Inferior parietal cortex (tissue), 1 donor: ENCODE results near the gene GK.
"Not testable (repeated sequence)": the region's sequence is repeated elsewhere in the genome, so short reads cannot be mapped to it uniquely, and the experiment has no call there.

Experiments used
- DNase-seq: peaks from one replicate; pipeline ENCODE4 v3.0.0-alpha.2; 2016; ENCODE audit errors: extremely low spot score

The GK gene

DNA sequence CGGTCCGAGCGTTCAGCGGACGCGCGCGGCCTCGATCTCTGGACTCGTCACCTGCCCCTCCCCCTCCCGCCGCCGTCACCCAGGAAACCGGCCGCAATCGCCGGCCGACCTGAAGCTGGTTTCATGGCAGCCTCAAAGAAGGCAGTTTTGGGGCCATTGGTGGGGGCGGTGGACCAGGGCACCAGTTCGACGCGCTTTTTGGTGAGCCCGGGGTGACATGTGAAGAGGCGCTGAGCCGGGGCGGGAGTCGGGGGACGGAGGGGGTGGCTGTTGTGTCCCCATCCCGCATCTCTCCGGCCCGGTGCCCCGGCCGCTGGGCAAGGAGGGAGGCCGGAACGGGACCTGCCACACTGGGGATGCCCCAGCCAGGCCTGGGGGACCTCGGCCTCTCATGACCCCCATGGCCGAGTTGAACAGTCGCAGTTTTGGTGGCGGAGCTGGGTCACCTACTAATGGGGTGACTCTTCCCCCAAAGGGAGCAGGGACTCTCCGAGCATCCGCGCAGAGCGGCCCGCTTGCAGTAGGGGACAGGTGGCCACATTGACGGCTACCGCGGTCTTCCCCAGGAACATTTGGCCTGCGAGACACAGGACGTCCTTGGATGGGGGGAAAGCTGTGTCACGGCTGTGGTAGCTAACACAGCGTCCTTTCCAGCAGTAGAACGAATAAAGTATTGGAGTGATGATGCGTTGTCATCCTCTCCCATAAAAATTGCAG is at the start of gene GK:
Gene GK (plus strand): TSS at position 9 of the 717 bp plus-strand sequence. CDS start 115 bp downstream, at position 124.
- no peak for DNase-seq

DNA sequence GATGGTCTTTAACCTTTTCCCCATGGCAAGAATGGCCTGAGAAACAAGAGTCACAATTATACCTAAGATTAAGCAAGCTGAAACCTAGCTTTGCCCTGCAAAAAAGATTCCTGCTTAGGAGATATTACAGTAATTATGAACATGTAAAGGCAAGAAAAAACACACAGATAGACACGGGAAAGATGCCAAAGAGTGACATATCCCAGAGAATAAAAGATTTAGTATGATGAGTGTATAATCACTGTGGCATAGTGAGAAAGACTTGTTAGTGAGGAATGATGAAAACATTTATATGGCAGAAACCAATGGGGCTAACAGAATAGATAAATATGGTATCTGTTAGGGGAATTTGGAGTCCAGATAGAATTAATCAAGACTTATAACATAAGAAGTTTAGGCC is 46.1 kb upstream of the GK start:
- DNase-seq, result no peak

DNA sequence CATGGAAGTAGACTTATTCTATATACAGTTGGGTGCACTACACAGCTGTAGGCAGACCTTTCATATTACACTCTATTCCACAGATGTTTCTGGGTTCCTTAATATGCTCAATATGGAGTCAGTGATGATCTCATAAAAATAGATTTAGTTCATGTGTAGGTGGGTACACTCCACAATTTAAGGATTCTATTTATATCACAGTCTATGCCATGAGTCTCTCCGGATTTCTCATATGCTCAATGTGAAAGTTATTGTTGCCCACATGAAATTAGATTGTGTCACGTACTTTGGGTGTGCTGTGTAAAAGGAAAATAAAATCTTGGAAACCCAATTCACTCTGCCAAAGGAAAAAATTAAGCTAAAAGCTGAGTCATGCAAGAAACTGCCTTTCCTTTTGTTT is 43.2 kb upstream of the GK start:
- no peak for DNase-seq

DNA sequence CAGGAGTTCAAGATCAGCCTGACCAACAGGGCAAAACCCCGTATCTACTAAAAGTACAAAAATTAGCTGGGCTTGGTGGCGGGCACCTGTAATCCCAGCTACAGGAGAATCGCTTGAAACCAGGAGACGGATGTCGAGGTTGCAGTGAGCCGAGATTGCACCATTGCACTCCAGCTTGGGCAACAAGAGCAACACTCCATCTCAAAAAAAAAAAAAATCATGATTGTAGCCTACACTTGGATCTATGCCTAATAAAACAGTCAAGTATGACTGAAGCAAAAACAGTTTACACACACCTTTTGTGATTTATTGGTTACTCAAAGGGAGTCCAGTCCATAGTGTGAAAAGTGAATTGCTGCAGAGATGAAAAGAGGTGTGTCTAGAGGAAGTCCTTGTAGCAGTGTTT is 41.0 kb upstream of the GK start:
- DNase-seq, result no peak

DNA sequence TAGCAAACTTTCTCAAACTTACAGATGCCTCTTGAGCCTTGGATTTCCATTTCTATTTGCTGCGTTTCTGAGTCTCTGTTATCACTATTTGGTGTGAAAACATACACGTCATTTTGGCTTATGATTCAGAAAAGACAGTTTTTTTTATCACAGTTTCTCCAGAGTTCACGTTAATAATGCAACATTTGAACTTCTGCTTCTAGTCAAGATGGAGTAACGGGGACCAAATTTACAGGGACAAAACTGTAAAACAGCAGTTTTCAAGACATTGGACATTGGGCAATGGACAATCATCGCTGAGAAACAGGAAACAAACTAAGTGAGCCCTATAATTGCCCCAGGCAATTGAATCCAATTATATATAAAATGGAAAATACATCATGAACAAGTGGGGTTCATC is 39.5 kb upstream of the GK start:
- DNase-seq, result no peak

DNA sequence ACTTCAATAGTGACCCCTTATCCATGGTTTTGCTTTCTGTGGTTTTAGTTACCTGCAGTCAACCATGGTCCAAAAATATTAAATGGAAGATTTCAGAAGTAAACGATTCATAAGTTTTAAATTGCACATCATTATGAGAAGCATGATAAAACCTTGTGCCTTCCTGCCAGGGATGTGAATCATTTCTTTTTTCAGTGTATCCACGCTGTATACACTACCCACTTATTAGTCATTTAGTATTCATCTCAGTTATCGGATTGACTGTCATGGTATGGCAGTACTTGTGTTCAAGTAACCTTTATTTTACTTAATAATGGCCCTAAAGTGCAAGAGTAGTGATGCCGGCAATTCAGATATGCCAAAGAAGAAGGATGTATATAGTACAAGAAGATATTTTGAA is 38.0 kb upstream of the GK start:
- DNase-seq, result no peak

DNA sequence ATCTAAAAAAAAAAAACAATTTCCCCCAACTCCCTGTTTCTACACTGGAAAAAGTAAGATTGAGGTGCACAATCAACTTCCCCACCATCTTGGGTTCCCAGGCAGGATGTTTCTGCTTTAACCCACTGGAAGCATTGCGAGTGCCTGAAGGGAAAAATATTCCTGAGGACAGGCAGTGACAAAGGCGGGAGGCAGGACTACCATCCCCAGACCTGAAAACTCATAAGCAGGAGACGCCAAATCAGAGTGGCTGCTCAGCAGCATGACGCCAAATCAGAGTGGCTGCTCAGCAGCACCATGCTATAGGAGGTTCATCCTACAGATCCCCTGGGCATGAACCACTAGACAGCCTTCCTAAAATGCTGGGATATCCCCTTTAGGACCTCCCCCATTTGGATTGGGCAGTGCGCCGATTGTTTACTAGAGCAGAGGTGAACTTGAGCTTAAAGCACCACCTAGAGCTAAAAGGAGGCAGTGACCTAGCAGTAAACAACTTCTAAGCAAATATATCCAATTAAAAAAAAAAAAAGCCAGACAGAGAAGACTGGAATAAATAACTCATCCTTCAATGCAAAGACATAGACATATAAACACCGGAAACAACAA is 35.0 kb upstream of the GK start:
- no peak for DNase-seq

DNA sequence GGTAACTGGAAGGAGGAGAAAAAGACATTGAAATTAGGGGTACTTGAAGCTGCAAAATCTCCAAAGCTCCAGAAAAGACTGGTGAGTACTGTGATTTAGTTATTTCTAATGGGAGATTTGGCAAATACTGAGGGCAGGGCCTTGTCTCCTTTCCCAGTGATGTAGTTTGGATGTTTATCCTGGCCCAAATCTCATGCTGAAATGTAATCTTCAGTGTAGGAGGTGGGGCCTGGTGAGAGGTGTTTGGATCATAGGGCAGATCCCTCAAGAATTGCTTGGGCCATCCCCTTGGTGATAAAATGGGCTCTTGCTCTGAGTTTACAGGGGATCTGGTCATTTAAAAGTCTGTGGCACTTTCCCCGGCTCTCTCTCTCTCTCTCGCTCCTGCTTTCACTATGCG is 33.1 kb upstream of the GK start:
- DNase-seq, result no peak

DNA sequence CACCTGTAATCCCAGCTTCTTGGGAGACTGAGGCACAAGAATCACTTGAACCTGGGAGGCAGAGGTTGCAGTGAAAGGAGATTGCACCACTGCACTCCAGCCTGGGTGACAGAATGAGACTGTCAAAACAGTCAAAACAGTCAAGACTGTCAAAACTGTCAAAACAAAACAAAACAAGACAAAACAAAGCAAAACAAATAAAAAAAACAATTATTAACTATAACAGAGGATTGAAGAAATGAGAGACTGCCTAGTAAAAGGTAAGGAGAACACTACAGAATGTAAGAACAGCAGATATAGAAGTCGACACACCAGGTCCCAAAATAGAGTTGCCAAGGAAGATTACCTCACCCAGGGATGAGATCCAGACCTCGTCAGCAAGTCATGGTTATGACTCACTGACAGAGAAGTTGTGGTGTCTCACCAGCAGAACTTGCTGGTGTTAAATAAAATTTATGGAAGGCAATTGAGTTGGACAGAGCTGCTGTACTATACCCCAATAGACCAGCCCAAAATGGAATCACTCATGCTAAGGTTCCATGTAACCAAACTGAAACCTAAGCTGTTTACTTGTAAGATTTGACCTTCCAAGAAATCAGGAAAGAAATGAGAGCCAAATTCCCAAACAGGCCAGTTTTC is 32.1 kb upstream of the GK start:
- DNase-seq, result no peak

DNA sequence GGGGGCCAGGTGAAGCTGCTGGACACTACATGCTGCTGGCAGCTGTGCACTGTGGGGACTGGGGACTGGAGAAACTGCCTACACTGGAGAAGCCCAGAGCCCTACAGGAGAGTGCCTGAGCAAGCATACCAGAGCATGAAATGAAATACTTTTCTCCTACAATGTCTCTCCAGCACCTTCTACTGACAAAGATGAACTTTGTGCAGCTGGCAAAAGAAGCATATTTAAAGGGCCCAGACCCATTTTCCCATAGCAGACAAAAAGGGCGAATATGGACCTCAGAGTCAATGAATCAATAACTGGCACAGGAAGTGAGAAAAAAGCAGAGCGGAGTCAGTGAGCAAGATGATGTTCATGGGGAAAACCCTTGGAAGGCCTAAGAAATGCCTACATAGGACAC is 30.9 kb upstream of the GK start:
- DNase-seq, result no peak

DNA sequence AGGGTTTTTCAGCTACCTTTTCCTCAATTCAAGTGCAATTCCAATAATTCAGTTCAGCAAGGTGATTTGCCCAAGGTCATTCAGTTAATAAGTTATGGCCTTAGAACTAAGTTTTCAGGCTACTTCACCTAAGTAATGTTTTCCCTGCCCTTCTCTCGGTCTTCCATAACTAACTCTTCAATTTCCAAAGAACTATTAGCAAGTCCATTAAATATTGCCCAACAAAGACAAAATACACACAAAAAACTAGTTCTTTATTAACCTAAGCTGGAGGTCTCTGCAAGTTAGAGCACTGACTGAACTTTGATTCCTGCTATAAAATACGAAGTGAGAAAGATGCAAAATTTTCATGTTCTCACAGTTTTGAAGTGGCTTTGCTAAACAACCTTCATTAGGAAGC is 26.8 kb upstream of the GK start:
- DNase-seq, result no peak

DNA sequence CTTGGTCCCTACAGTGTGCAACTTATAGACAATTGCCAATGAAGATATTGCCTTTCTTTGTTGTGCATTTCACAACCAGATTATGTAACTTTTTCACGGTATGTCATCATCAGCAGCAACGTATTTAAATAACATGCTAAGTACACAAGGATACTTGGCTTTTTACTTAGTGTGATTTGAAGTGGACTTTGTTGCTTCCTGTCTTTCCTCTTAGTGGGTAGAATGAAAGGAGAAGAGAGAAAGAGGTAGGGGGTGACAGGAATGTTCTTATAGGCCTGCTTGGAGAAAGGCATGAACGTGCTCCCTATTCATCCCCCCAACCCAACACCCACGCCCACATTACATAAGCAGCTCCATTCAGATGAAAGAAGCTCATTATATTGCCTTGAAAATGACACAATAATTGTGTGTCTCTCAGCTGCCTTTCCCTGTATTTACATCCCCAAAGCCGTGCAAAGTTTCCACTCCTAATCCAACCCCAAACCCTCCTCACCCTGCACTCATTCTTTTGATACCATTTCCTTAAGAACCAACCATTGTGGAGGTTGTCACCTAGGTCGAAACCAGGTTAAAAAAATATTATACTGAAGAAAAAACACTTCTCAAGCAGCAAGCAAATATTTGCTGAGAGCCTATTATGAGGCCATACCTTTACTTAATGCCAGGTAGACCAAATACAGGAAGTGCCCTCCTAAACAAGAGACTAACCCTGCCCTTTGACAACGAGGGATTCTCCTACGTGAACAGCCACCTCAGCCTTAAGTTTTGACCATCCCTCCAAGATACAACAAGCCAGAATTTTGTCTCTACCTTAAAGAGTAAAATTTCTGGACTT is 25.2 kb upstream of the GK start:
- no peak for DNase-seq

DNA sequence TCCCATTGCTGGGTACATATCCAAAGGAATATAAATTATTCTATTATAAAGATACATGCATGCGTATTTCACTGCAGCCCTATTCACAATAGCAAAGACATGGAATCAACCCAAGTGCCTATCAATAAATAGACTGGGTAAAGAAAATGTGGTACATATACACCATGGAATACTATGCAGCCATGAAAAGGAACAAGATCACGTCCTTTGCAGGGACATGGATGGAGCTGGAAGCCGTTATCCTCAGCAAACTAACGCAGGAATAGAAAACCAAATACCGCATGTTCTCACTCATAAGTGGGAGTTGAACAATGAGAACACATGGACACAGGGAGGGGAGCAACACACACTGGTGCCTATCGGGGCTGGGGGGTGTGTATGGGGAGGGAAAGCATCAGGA is 19.2 kb upstream of the GK start:
- DNase-seq, result not testable (repeated sequence)

DNA sequence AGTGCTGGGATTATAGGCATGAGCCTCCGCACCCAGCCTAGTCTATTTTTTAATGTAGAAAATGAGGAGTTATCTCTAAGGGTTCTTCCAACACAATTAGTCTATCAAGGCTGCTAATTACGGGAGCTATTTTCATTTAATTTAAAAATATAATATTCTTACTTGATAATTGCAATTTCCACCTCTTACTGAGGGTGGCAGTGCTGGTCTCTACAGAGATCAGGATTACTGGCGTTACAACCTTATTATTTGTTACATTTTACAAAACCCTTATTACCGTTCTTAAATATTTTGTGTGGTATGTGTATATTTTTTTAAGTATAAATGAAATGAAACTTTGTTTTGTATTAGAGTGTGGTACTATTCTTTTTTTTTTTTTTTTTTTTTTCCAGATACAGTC is 17.6 kb upstream of the GK start:
- DNase-seq, result no peak

DNA sequence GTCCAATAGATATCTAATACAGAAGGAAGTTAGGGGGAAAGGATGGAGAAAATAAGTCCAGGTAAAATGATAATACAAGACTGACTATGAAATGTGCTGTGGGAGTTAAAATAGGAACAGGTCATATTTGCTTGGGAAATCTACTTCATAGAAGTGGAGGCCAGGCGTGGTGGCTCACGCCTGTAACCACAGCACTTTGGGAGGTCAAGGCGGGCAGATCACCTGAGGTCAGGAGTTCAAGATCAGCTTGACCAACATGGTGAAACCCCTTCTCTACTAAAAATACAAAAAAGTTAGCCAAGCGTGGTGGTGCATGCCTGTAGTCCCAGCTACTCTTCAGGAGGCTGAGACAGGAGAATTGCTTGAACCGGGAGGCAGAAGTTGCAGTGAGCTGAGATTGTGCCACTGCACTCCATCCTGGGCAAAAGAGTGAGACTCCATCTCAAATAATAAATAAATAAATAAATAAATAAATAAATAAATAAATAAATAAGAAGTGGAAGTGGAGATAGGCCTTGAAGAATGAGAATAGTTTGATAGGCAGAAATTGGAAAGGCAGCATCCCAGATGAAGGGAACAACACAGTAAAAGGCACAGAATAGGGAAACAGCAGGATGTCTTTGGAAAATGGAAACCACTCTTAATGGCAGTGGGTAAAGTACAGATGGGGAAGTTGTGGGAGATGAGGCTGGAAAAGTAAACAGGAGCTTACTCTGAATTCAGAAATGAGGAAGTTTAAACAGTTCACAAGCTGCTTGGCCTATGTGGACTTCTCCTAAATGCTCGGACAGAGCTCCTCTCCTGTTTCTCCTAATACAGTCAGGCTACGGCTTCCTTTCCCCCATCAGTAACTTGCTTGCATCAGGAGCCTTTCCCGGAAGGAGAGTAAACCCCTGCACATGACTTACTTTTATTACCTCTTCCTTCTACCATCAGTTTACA is 15.1 kb upstream of the GK start:
- DNase-seq, result no peak

DNA sequence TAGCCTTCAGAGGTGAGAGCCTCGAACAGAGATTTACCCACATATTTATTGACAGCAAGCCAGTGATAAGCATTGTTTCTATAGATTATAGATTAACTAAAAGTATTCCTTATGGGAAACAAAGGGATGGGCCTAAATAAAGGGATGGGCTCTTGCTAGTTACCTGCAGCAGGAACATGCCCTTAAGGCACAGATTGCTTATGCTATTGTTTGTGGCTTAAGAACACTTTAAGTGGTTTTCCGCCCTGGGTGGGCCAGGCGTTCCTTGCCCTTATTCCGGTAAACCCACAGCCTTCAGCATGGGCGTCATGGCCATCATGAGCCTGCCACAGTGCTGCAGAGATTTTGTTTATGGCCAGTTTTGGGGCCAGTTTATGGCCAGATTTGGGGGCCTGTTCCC is 13.5 kb upstream of the GK start:
- DNase-seq, result not testable (repeated sequence)

DNA sequence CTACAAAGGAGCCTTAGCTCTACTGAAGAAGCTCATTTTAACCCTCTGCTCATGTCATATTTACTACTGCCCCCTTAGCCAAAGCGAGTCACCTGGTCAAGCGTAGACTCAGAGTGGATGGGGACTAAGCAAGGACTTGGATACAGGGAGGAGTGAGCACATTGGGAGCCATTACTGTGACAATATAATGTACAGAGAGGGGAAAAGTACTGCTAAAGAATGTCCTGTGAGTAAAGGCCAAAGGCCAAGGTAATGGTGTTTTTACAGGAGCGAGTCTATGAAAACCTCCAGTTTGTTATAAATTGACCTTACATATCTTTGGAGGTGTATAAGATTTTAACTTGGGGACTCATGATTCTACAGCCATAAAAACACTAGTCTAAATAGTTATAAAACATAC is 10.6 kb upstream of the GK start:
- DNase-seq, result no peak

DNA sequence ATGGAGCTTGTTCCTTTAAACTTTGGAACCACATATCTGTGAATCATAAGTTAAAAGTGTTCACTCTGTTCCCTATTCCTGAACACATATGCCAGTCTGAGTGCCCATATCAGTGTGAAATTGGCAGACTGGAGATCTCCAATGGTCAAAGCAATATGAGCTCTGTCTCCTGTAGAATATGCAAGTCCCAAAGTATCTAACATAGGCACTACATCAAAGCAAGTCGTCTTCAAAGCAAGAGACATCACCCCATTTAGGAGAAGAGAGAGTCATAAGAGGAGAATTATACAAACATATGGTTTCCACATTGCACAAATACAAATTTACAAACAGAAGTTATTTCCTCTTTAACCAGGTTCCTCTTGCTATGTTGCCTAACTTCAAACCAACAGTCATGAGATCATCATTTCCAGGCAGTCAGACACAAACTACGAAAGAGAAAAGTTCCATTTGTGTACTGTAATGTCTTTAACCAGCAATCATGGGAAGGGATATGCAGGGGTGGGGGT is 9.9 kb upstream of the GK start:
- DNase-seq, result no peak

DNA sequence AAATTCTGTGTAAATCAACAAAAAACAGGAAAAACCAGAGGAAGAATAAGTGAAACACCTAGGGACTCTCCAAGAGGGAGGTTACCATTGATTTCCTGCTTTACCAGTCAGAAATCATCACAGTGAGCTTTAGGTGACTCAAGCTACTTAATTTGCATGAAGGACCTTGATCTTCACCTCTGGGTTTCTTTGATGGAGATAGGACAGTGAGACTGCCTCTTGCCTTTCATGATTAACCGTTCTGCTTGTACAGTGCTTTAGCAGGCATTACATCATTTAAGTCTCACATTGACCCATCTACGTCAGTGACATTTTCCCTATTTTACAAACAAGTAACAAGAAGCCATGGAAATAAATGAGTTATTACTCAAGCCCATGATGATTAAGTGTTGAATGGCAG is 3.4 kb upstream of the GK start:
- DNase-seq, result no peak

DNA sequence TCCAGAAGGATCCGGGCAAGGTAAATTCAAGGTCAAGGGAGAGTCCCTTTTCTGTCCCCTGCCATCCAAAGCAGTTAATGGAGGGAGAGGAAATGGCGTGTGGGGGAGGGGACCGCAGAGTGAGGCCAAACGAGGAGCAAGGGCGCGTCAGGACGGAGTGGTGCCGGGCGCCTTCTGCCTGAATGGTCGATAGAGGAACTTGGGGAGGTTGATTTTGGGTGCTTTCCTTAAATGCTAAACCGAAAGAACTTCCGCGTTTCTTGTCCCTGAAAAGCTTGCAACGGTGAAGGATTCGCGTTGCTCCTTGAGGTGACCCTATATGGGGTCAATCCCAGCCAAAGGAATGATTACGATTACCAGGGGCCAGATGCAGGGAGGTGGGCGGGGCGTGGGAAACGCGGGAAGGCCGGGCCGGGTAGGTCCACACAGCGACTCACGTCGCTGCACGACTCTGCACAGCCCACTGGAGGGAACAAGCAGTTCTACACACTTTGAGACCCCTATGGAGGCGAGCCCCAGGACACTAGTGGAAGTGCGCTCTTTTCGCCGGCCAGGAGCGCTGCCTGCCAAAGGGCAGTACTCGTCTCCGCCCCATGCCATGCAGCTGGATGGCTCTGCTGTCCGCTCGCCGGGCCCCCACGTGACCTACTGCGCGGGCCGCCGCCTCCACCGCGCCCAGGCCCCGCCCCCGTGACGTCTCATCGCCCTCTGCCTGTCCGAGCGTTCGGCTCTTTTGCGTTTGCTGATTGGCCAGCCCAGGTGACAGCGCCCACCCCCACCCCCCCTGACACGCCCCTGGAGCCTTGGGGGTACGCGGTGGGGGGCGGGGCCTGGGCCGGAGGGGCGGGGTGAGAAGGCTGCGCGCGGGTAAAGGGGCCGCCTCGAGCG is 452 bp upstream of the GK start:
- DNase-seq, result peak; percentile 78
